Measurements from ENCODE around the gene MSRB3.

GRCh38 chr12:65505386-65506121 is 227.1 kb downstream of the MSRB3 start:
- TF ChIP-seq EP300 (IDR thresholded peaks at IDR 0.05; ENCODE audit: low read depth) (no peak), CTCF (IDR thresholded peaks at IDR 0.05) (no peak), POLR2A (IDR thresholded peaks at IDR 0.05) (no peak), POLR2AphosphoS5 (IDR thresholded peaks at IDR 0.05) (no peak)
